Fibroblast of lung (primary cell): ENCODE results near the gene TRPM5. TPM values are rescaled to one million over a fixed set of nuclear protein-coding genes. Genes with fewer than 3 reads are reported as not detected.

Experiments used
- DNase-seq, 2 donors: peaks; one replicate each; pipeline versions ENCODE4 v3.0.0 to v3.0.0-alpha.2; 2010; ENCODE audit warnings: low read depth in 2 of 2
- H2AFZ ChIP-seq: 2 replicates; pipeline ENCODE4 v1.5.1; 2012; ENCODE audit warnings: low read length, control low read depth, inconsistent platforms
- H3K27ac ChIP-seq: 2 replicates; pipeline ENCODE4 v1.5.1; 2011; ENCODE audit warnings: low read length, control low read depth; ENCODE audit not compliant: insufficient read depth
- H3K27me3 ChIP-seq: 2 replicates; pipeline ENCODE4 v1.5.1; 2011; ENCODE audit warnings: mild to moderate bottlenecking, low read length; ENCODE audit not compliant: control insufficient read depth, insufficient read depth
- H3K36me3 ChIP-seq: 2 replicates; pipeline ENCODE4 v1.5.1; 2011; ENCODE audit warnings: low read length; ENCODE audit not compliant: control insufficient read depth, insufficient read depth
- H3K4me1 ChIP-seq: 2 replicates; pipeline ENCODE4 v1.5.1; 2011; ENCODE audit warnings: low read length; ENCODE audit not compliant: control insufficient read depth, insufficient read depth; ENCODE audit errors: extremely low read depth
- H3K4me2 ChIP-seq: 2 replicates; pipeline ENCODE4 v1.5.1; 2011; ENCODE audit warnings: low read length, control low read depth; ENCODE audit not compliant: insufficient read depth; ENCODE audit errors: extremely low read depth
- H3K4me3 ChIP-seq, 4 experiments: fragments of 200-600 bp in 1 of 4; sonication (generic) in 1 of 4; replicated peaks in 1 of 4; 2 replicates each; pipeline ENCODE4 v1.5.1; 2011 to 2016; ENCODE audit warnings: low read length in 4 of 4, low read depth in 3 of 4, mild to moderate bottlenecking in 3 of 4, control low read depth in 2 of 4, inconsistent platforms in 1 of 4, mixed read lengths in 1 of 4; ENCODE audit not compliant: insufficient read depth in 1 of 4; ENCODE audit errors: control extremely low read depth in 1 of 4
- H3K79me2 ChIP-seq: 2 replicates; pipeline ENCODE4 v1.5.1; 2012; ENCODE audit warnings: mild to moderate bottlenecking, low read length, inconsistent platforms; ENCODE audit not compliant: control insufficient read depth, insufficient read depth
- H3K9ac ChIP-seq: 2 replicates; pipeline ENCODE4 v1.5.1; 2011; ENCODE audit warnings: mild to moderate bottlenecking, low read length, control low read depth; ENCODE audit not compliant: insufficient read depth
- H3K9me3 ChIP-seq: 2 replicates; pipeline ENCODE4 v1.5.1; 2012; ENCODE audit warnings: low read depth, low read length; ENCODE audit not compliant: control insufficient read depth, insufficient read depth
- H4K20me1 ChIP-seq: 2 replicates; pipeline ENCODE4 v1.5.1; 2011; ENCODE audit warnings: low read length; ENCODE audit not compliant: control insufficient read depth, insufficient read depth; ENCODE audit errors: extremely low read depth
- EZH2 ChIP-seq: IDR thresholded peaks from 2 replicates; pipeline ENCODE4 v1.5.1; 2012; ENCODE audit warnings: low read length, control low read depth, mild to moderate bottlenecking; ENCODE audit errors: missing control alignments
- polyA plus RNA-seq, 2 donors: library from polyadenylated mRNA; depleted of rRNA in 1 of 2; stranded (reverse) in 1 of 2; unstranded in 1 of 2; fragments of >200 nt; gene quantifications; 2 replicates each; pipeline ENCODE4 v1.2.1, GENCODE V29; 2011 to 2012; ENCODE audit warnings: missing spikeins in 1 of 2
- total RNA-seq: library from RNA; depleted of rRNA; stranded (reverse); fragments of >200 nt; gene quantifications from 2 replicates; pipeline ENCODE4 v1.2.1, GENCODE V29; 2014
- TF ChIP-seq, protein P1 (sequence below), 2 donors: IDR thresholded peaks in 1 of 2; conservative IDR thresholded peaks in 1 of 2; 1 replicate in 1 of 2; 2 replicates in 1 of 2; pipeline ENCODE4 v1.5.1; 2011 to 2012; ENCODE audit warnings: low read length in 2 of 2, control low read depth in 1 of 2, inconsistent platforms in 1 of 2, low read depth in 1 of 2, mild to moderate bottlenecking in 1 of 2

TRPM5 gene
- total and polyA plus RNA-seq, 2 donors (not counting 1 experiment from before 2014, with no cell fraction given), result not detected

DNA sequence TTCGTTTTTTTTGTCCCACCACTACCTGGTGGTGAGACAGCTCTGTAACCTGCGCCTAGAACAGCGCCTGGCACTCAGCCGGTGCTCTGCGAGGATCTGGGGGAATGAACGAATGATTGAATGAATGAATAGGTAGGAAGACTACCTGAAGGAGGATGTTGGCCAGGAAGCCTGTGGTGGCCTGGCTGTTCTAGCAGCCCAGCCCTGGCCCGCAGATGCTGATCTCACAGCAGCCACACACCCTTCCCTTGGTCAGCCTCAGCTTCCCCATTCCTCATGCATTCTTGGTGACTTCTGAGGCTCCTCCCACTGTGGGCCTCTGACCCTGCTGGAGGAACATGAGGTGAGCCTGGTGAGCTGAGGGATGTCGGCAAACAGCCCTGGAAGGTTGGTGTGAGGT lies 3.7 kb downstream of the TRPM5 start:
- H3K79me2 ChIP-seq, result no peaks in the 10 kb centered on the region
- no peak overlapping the region for H3K4me3 ChIP-seq
- peaks cover 4% of the 10 kb centered on the region for H3K27me3 ChIP-seq
- H3K36me3 ChIP-seq, result no peaks in the 10 kb centered on the region
- H4K20me1 ChIP-seq, result no peaks in the 10 kb centered on the region
- H3K4me2 ChIP-seq, result no peak overlapping the region
- H3K27ac ChIP-seq, result no peak overlapping the region
- H3K4me1 ChIP-seq, result no peaks in the 10 kb centered on the region
- DNase-seq, result no peak
- H3K9ac ChIP-seq, result no peak overlapping the region
- TF ChIP-seq, protein P1, sequence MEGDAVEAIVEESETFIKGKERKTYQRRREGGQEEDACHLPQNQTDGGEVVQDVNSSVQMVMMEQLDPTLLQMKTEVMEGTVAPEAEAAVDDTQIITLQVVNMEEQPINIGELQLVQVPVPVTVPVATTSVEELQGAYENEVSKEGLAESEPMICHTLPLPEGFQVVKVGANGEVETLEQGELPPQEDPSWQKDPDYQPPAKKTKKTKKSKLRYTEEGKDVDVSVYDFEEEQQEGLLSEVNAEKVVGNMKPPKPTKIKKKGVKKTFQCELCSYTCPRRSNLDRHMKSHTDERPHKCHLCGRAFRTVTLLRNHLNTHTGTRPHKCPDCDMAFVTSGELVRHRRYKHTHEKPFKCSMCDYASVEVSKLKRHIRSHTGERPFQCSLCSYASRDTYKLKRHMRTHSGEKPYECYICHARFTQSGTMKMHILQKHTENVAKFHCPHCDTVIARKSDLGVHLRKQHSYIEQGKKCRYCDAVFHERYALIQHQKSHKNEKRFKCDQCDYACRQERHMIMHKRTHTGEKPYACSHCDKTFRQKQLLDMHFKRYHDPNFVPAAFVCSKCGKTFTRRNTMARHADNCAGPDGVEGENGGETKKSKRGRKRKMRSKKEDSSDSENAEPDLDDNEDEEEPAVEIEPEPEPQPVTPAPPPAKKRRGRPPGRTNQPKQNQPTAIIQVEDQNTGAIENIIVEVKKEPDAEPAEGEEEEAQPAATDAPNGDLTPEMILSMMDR (conservative IDR thresholded peaks at IDR 0.05 in 1 of 2, IDR thresholded peaks at IDR 0.05 in 1 of 2; ENCODE audit: low read depth in 1 of 2, low read length in 2 of 2), result no peak
- no peak for TF ChIP-seq EZH2
- H2AFZ ChIP-seq, result no peak overlapping the region
- no peaks in the 10 kb centered on the region for H3K9me3 ChIP-seq

DNA sequence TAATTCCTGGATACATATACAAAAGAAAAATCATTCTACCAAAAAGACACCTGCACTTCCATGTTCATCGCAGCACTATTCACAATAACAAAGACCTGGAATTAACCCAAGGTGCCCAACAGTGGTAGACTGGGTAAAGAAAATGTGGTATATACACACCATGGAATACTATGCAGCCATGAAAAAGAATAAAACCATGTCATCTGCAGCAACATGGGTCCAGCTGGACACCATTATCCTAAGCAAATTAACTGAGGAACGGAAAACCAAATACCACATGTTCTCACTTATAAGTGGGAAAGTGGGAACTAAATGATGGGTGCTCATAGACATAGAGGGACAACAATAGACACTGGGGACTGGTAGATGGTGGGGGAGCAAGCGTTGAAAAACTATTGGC lies 4.5 kb downstream of the TRPM5 start:
- no peaks in the 10 kb centered on the region for H3K9me3 ChIP-seq
- no peak for DNase-seq
- no peak overlapping the region for H2AFZ ChIP-seq
- H3K9ac ChIP-seq, result no peak overlapping the region
- TF ChIP-seq, protein P1 (conservative IDR thresholded peaks at IDR 0.05 in 1 of 2, IDR thresholded peaks at IDR 0.05 in 1 of 2; ENCODE audit: low read depth in 1 of 2, low read length in 2 of 2), result no peak
- no peak for TF ChIP-seq EZH2
- H3K4me3 ChIP-seq, result no peak overlapping the region
- peaks cover 4% of the 10 kb centered on the region for H3K27me3 ChIP-seq
- no peaks in the 10 kb centered on the region for H4K20me1 ChIP-seq
- H3K79me2 ChIP-seq, result no peaks in the 10 kb centered on the region
- no peaks in the 10 kb centered on the region for H3K4me1 ChIP-seq
- no peaks in the 10 kb centered on the region for H3K36me3 ChIP-seq
- no peak overlapping the region for H3K27ac ChIP-seq
- H3K4me2 ChIP-seq, result no peak overlapping the region

GRCh38 chr11:2437516-2437915 lies 6.8 kb downstream of the TRPM5 start:
- no peak overlapping the region for H3K27ac ChIP-seq
- TF ChIP-seq, protein P1 (conservative IDR thresholded peaks at IDR 0.05 in 1 of 2, IDR thresholded peaks at IDR 0.05 in 1 of 2; ENCODE audit: low read depth in 1 of 2, low read length in 2 of 2), result no peak
- TF ChIP-seq EZH2, result no peak
- no peak overlapping the region for H3K4me3 ChIP-seq
- no peaks in the 10 kb centered on the region for H4K20me1 ChIP-seq
- DNase-seq, result no peak
- H3K4me2 ChIP-seq, result no peak overlapping the region
- no peaks in the 10 kb centered on the region for H3K36me3 ChIP-seq
- H3K27me3 ChIP-seq, result no peaks in the 10 kb centered on the region
- no peaks in the 10 kb centered on the region for H3K9me3 ChIP-seq
- H3K79me2 ChIP-seq, result no peaks in the 10 kb centered on the region
- no peaks in the 10 kb centered on the region for H3K4me1 ChIP-seq
- no peak overlapping the region for H2AFZ ChIP-seq
- no peak overlapping the region for H3K9ac ChIP-seq
